Stromal cell of bone marrow (primary cell): Measurements from ENCODE around the gene DNAH8.
"Not testable (repeated sequence)": the region's sequence is repeated elsewhere in the genome, so short reads cannot be mapped to it uniquely, and the experiment has no call there.

Source experiments
- DNase-seq: peaks from one replicate; pipeline ENCODE4 v3.0.0-alpha.2; 2012; ENCODE audit warnings: low read depth

Gene DNAH8

GRCh38 chr6:38796437-38796836 lies 81.3 kb downstream of the DNAH8 start:
- not testable (repeated sequence) for DNase-seq

GRCh38 chr6:38796850-38797249 lies 81.7 kb downstream of the DNAH8 start:
- DNase-seq: no peak

GRCh38 chr6:38797391-38797790 lies 82.3 kb downstream of the DNAH8 start:
- DNase-seq: no peak

GRCh38 chr6:38799529-38800184 lies 84.5 kb downstream of the DNAH8 start:
- no peak for DNase-seq

- DNase-seq: no peak
These were observed 86.2 kb downstream of the DNAH8 start for GRCh38 chr6:38801305-38801704.

- DNase-seq: no peak
These were observed 87.4 kb downstream of the DNAH8 start for GRCh38 chr6:38802497-38802896.

GRCh38 chr6:38803129-38803528 lies 88.0 kb downstream of the DNAH8 start:
- DNase-seq: no peak

GRCh38 chr6:38804358-38804757 lies 89.2 kb downstream of the DNAH8 start:
- no peak for DNase-seq

GRCh38 chr6:38805127-38805655 lies 90.1 kb downstream of the DNAH8 start:
- no peak for DNase-seq

GRCh38 chr6:38805692-38806091 lies 90.6 kb downstream of the DNAH8 start:
- no peak for DNase-seq

- no peak for DNase-seq
These were observed 91.2 kb downstream of the DNAH8 start for GRCh38 chr6:38806271-38806670.

GRCh38 chr6:38806833-38807232 lies 91.7 kb downstream of the DNAH8 start:
- DNase-seq: no peak

GRCh38 chr6:38808039-38808438 lies 92.9 kb downstream of the DNAH8 start:
- DNase-seq: no peak

GRCh38 chr6:38813041-38813823 lies 98.1 kb downstream of the DNAH8 start:
- no peak for DNase-seq

GRCh38 chr6:38814761-38815160 lies 99.7 kb downstream of the DNAH8 start:
- no peak for DNase-seq

- DNase-seq: no peak
These were observed 100.1 kb downstream of the DNAH8 start for GRCh38 chr6:38815250-38815649.

GRCh38 chr6:38818691-38819090 lies 103.6 kb downstream of the DNAH8 start:
- no peak for DNase-seq

- DNase-seq: no peak
These were observed 107.9 kb downstream of the DNAH8 start for GRCh38 chr6:38822963-38823362.

- DNase-seq: no peak
These were observed 109.3 kb downstream of the DNAH8 start for GRCh38 chr6:38824243-38824894.

GRCh38 chr6:38827024-38827423 lies 111.9 kb downstream of the DNAH8 start:
- DNase-seq: no peak

GRCh38 chr6:38831865-38832264 lies 116.8 kb downstream of the DNAH8 start:
- no peak for DNase-seq

- DNase-seq: no peak
These were observed 118.2 kb downstream of the DNAH8 start for GRCh38 chr6:38833320-38833719.

- DNase-seq: no peak
These were observed 121.5 kb downstream of the DNAH8 start for GRCh38 chr6:38836585-38836984.
